ENCODE data around the gene ITGB7.
"Not testable (repeated sequence)": the region's sequence is repeated elsewhere in the genome, so short reads cannot be mapped to it uniquely, and the experiment has no call there.

ITGB7 gene

GRCh38 chr12:53178803-53179202 is 28.2 kb downstream of the ITGB7 start:
- DNase-seq (ENCODE audit: low read depth): not testable (repeated sequence)

- DNase-seq (ENCODE audit: low read depth): not testable (repeated sequence)
Observed at GRCh38 chr12:53177447-53177846, 29.6 kb downstream of the ITGB7 start.

- DNase-seq (ENCODE audit: low read depth): no peak
Observed at GRCh38 chr12:53176750-53177149, 30.3 kb downstream of the ITGB7 start.

GRCh38 chr12:53174881-53175491 is 32.1 kb downstream of the ITGB7 start:
- no peak for DNase-seq (ENCODE audit: low read depth)

GRCh38 chr12:53173085-53173715 is 33.9 kb downstream of the ITGB7 start:
- DNase-seq (ENCODE audit: low read depth): no peak

GRCh38 chr12:53172352-53172751 is 34.7 kb downstream of the ITGB7 start:
- DNase-seq (ENCODE audit: low read depth): no peak

- DNase-seq (ENCODE audit: low read depth): no peak
Observed at GRCh38 chr12:53171725-53172329, 35.2 kb downstream of the ITGB7 start.

- DNase-seq (ENCODE audit: low read depth): no peak
Observed at GRCh38 chr12:53170876-53171724, 36.0 kb downstream of the ITGB7 start.

- DNase-seq (ENCODE audit: low read depth): no peak
Observed at GRCh38 chr12:53170215-53170614, 36.8 kb downstream of the ITGB7 start.

- DNase-seq (ENCODE audit: low read depth): no peak
Observed at GRCh38 chr12:53169644-53170043, 37.4 kb downstream of the ITGB7 start.

- no peak for DNase-seq (ENCODE audit: low read depth)
Observed at GRCh38 chr12:53166837-53167236, 40.2 kb downstream of the ITGB7 start.

GRCh38 chr12:53163008-53163407 is 44.0 kb downstream of the ITGB7 start:
- not testable (repeated sequence) for DNase-seq (ENCODE audit: low read depth)

- DNase-seq (ENCODE audit: low read depth): no peak
Observed at GRCh38 chr12:53161119-53161911, 45.7 kb downstream of the ITGB7 start.

GRCh38 chr12:53160673-53161072 is 46.4 kb downstream of the ITGB7 start:
- DNase-seq (ENCODE audit: low read depth): no peak

GRCh38 chr12:53160000-53160399 is 47.1 kb downstream of the ITGB7 start:
- DNase-seq (ENCODE audit: low read depth): no peak

GRCh38 chr12:53159195-53159839 is 47.7 kb downstream of the ITGB7 start:
- DNase-seq (ENCODE audit: low read depth): peak; percentile 58

- no peak for DNase-seq (ENCODE audit: low read depth)
Observed at GRCh38 chr12:53152390-53152789, 54.7 kb downstream of the ITGB7 start.

GRCh38 chr12:53151039-53151438 is 56.0 kb downstream of the ITGB7 start:
- no peak for DNase-seq (ENCODE audit: low read depth)

GRCh38 chr12:53147653-53148052 is 59.4 kb downstream of the ITGB7 start:
- DNase-seq (ENCODE audit: low read depth): no peak

- no peak for DNase-seq (ENCODE audit: low read depth)
Observed at GRCh38 chr12:53147181-53147580, 59.9 kb downstream of the ITGB7 start.
